ENCODE results near the gene AGBL4.

AGBL4 gene

GRCh38 chr1:48665708-48666407, 1357.9 kb downstream of the AGBL4 start:
- Histone ChIP-seq H3K9me3 (ENCODE audit: control insufficient read depth, insufficient read depth, low read length) (no peaks in the 10 kb centered on the region), H3K9ac (ENCODE audit: low read depth, low read length) (no peak overlapping the region), H3K4me1 (ENCODE audit: insufficient read depth, low read length) (peaks cover 19% of the 10 kb centered on the region; the same call in 1 of the 2 replicates), H3K36me3 (ENCODE audit: insufficient read depth, low read length) (no peaks in the 10 kb centered on the region)

GRCh38 chr1:48661726-48662463, 1361.9 kb downstream of the AGBL4 start:
- H3K36me3 ChIP-seq (ENCODE audit: insufficient read depth, low read length): no peaks in the 10 kb centered on the region
- H3K9ac ChIP-seq (ENCODE audit: low read depth, low read length): no peak overlapping the region
- H3K4me1 ChIP-seq (ENCODE audit: insufficient read depth, low read length): peaks cover 6% of the 10 kb centered on the region; the same call in 1 of the 2 replicates
- H3K9me3 ChIP-seq (ENCODE audit: control insufficient read depth, insufficient read depth, low read length): no peaks in the 10 kb centered on the region

- Histone ChIP-seq H3K4me1 (ENCODE audit: insufficient read depth, low read length) (no peaks in the 10 kb centered on the region), H3K9me3 (ENCODE audit: control insufficient read depth, insufficient read depth, low read length) (no peaks in the 10 kb centered on the region), H3K36me3 (ENCODE audit: insufficient read depth, low read length) (no peaks in the 10 kb centered on the region), H3K9ac (ENCODE audit: low read depth, low read length) (no peak overlapping the region)
These were observed 1364.0 kb downstream of the AGBL4 start for GRCh38 chr1:48659801-48660200.

- H3K4me1 ChIP-seq (ENCODE audit: insufficient read depth, low read length): no peaks in the 10 kb centered on the region
- no peak overlapping the region for H3K9ac ChIP-seq (ENCODE audit: low read depth, low read length)
- no peaks in the 10 kb centered on the region for H3K9me3 ChIP-seq (ENCODE audit: control insufficient read depth, insufficient read depth, low read length)
- H3K36me3 ChIP-seq (ENCODE audit: insufficient read depth, low read length): no peaks in the 10 kb centered on the region
These were observed 1366.3 kb downstream of the AGBL4 start for GRCh38 chr1:48657413-48657812.

GRCh38 chr1:48654606-48655210, 1369.0 kb downstream of the AGBL4 start:
- no peaks in the 10 kb centered on the region for H3K4me1 ChIP-seq (ENCODE audit: insufficient read depth, low read length)
- no peaks in the 10 kb centered on the region for H3K9me3 ChIP-seq (ENCODE audit: control insufficient read depth, insufficient read depth, low read length)
- no peaks in the 10 kb centered on the region for H3K36me3 ChIP-seq (ENCODE audit: insufficient read depth, low read length)
- no peak overlapping the region for H3K9ac ChIP-seq (ENCODE audit: low read depth, low read length)

GRCh38 chr1:48652334-48652733, 1371.4 kb downstream of the AGBL4 start:
- no peaks in the 10 kb centered on the region for H3K9me3 ChIP-seq (ENCODE audit: control insufficient read depth, insufficient read depth, low read length)
- no peak overlapping the region for H3K9ac ChIP-seq (ENCODE audit: low read depth, low read length)
- H3K4me1 ChIP-seq (ENCODE audit: insufficient read depth, low read length): no peaks in the 10 kb centered on the region
- no peaks in the 10 kb centered on the region for H3K36me3 ChIP-seq (ENCODE audit: insufficient read depth, low read length)

GRCh38 chr1:48649880-48650279, 1373.9 kb downstream of the AGBL4 start:
- H3K9me3 ChIP-seq (ENCODE audit: control insufficient read depth, insufficient read depth, low read length): no peaks in the 10 kb centered on the region
- no peak overlapping the region for H3K9ac ChIP-seq (ENCODE audit: low read depth, low read length)
- H3K36me3 ChIP-seq (ENCODE audit: insufficient read depth, low read length): no peaks in the 10 kb centered on the region
- peaks cover 18% of the 10 kb centered on the region for H3K4me1 ChIP-seq (ENCODE audit: insufficient read depth, low read length)

- Histone ChIP-seq H3K9me3 (ENCODE audit: control insufficient read depth, insufficient read depth, low read length) (no peaks in the 10 kb centered on the region), H3K4me1 (ENCODE audit: insufficient read depth, low read length) (peaks cover 22% of the 10 kb centered on the region), H3K36me3 (ENCODE audit: insufficient read depth, low read length) (no peaks in the 10 kb centered on the region), H3K9ac (ENCODE audit: low read depth, low read length) (no peak overlapping the region)
These were observed 1377.9 kb downstream of the AGBL4 start for GRCh38 chr1:48645883-48646282.

GRCh38 chr1:48644905-48645605, 1378.7 kb downstream of the AGBL4 start:
- H3K36me3 ChIP-seq (ENCODE audit: insufficient read depth, low read length): no peaks in the 10 kb centered on the region
- no peaks in the 10 kb centered on the region for H3K9me3 ChIP-seq (ENCODE audit: control insufficient read depth, insufficient read depth, low read length)
- H3K4me1 ChIP-seq (ENCODE audit: insufficient read depth, low read length): peaks cover 22% of the 10 kb centered on the region
- no peak overlapping the region; the same call in 1 of the 2 replicates for H3K9ac ChIP-seq (ENCODE audit: low read depth, low read length)

GRCh38 chr1:48644190-48644900, 1379.4 kb downstream of the AGBL4 start:
- no peak overlapping the region; the same call in 1 of the 2 replicates for H3K9ac ChIP-seq (ENCODE audit: low read depth, low read length)
- H3K9me3 ChIP-seq (ENCODE audit: control insufficient read depth, insufficient read depth, low read length): no peaks in the 10 kb centered on the region
- H3K36me3 ChIP-seq (ENCODE audit: insufficient read depth, low read length): no peaks in the 10 kb centered on the region
- H3K4me1 ChIP-seq (ENCODE audit: insufficient read depth, low read length): peaks cover 22% of the 10 kb centered on the region

GRCh38 chr1:48643193-48643592, 1380.6 kb downstream of the AGBL4 start:
- no peak overlapping the region for H3K9ac ChIP-seq (ENCODE audit: low read depth, low read length)
- H3K36me3 ChIP-seq (ENCODE audit: insufficient read depth, low read length): no peaks in the 10 kb centered on the region
- H3K9me3 ChIP-seq (ENCODE audit: control insufficient read depth, insufficient read depth, low read length): no peaks in the 10 kb centered on the region
- H3K4me1 ChIP-seq (ENCODE audit: insufficient read depth, low read length): peaks cover 22% of the 10 kb centered on the region

GRCh38 chr1:48640836-48641492, 1382.8 kb downstream of the AGBL4 start:
- H3K36me3 ChIP-seq (ENCODE audit: insufficient read depth, low read length): no peaks in the 10 kb centered on the region
- no peak overlapping the region for H3K9ac ChIP-seq (ENCODE audit: low read depth, low read length)
- H3K9me3 ChIP-seq (ENCODE audit: control insufficient read depth, insufficient read depth, low read length): no peaks in the 10 kb centered on the region
- H3K4me1 ChIP-seq (ENCODE audit: insufficient read depth, low read length): peaks cover 14% of the 10 kb centered on the region

- H3K4me1 ChIP-seq (ENCODE audit: insufficient read depth, low read length): no peaks in the 10 kb centered on the region
- H3K9ac ChIP-seq (ENCODE audit: low read depth, low read length): no peak overlapping the region
- no peaks in the 10 kb centered on the region for H3K9me3 ChIP-seq (ENCODE audit: control insufficient read depth, insufficient read depth, low read length)
- H3K36me3 ChIP-seq (ENCODE audit: insufficient read depth, low read length): no peaks in the 10 kb centered on the region
These were observed 1393.9 kb downstream of the AGBL4 start for GRCh38 chr1:48629867-48630266.

All from ES-I3 (cell line).